ENCODE measurements around the gene CCNYL1. TPM values are rescaled to one million over a fixed set of nuclear protein-coding genes. Genes with fewer than 3 reads are reported as not detected.

CCNYL1 gene
- total RNA-seq, 6 experiments from 2014 or later = 7.1 to 11.9 (median 9.4) TPM

DNA sequence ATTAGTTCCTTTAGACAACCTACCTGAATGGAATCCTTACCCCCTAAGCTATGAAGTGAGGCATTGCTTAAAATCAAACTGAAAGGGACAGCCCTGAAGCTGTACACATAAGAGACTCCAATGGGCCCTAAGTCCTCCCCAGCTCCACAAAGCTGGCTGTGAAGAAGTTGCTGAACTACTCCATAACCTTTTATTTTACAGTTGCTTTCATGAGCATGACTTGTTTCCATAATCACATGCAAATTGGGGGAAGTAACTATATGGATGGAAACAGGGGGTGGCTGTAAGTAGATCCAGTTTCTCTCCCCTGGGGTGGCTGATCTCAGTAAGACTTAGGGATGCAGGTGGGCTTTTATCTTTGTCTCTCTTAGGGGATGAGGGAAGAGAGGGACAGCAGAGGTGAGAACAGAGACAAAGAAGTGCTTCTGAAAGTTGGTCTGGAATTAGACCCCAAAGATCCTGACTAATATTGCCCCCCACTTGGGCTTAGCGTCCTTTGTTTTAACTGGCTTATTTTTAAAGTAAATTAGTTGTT is 52.7 kb downstream of the CCNYL1 start:
- Histone ChIP-seq H3K36me3 (peaks cover 0 to 44% (median 4%) of the 10 kb centered on the region in 4 donors), H3K27ac (peak overlapping the region in 2 of 3 donors; percentile 50 to 100), H3K9me3 (no peaks in the 10 kb centered on the region), H3K4me3 (no peak overlapping the region), H3K27me3 (no peaks in the 10 kb centered on the region), H3K4me1 (peaks cover 0 to 47% (median 15%) of the 10 kb centered on the region in 4 donors)
- WGBS (ENCODE audit: insufficient coverage, low coverage, low lambda C conversion rate, missing lambda C conversion rate) = 75% methylated on average over 1 of the region's 1 CpG
- no peak for TF ChIP-seq POLR2A (IDR thresholded peaks at IDR 0.05)
- no peak for TF ChIP-seq CTCF (IDR thresholded peaks at IDR 0.05)
- intact Hi-C loops (cut with DNase I) = loop anchor here in 1 of 2 donors (10.0 kb wide), 1 partner anchor 211 kb away; no protein-coding TSS in a partner anchor
- no peak for ATAC-seq
- DNase-seq = no peak

GRCh38 chr2:207765547-207765946 is 54.1 kb downstream of the CCNYL1 start:
- TF ChIP-seq POLR2A (IDR thresholded peaks at IDR 0.05) = no peak
- no peak for TF ChIP-seq CTCF (IDR thresholded peaks at IDR 0.05)
- Histone ChIP-seq H3K27me3 (no peaks in the 10 kb centered on the region), H3K4me1 (peaks cover 0 to 47% (median 15%) of the 10 kb centered on the region in 4 donors), H3K4me3 (peak overlapping the region in 2 of 3 donors; percentile 20 to 79), H3K27ac (peak overlapping the region in 2 of 3 donors; percentile 98 to 100), H3K36me3 (peaks cover 0 to 35% (median 0%) of the 10 kb centered on the region in 4 donors), H3K9me3 (no peaks in the 10 kb centered on the region)
- ATAC-seq = peak in 2 of 4 donors; percentile 1 to 8
- intact Hi-C loops (cut with DNase I) = loop anchor here in 1 of 2 donors (10.0 kb wide), 1 partner anchor 209 kb away; no protein-coding TSS in a partner anchor
- DNase-seq = peak in 2 of 3 donors; percentile 56
- 20% methylated on average over 2 of the region's 2 CpGs for WGBS (ENCODE audit: insufficient coverage, low coverage, low lambda C conversion rate, missing lambda C conversion rate)

DNA sequence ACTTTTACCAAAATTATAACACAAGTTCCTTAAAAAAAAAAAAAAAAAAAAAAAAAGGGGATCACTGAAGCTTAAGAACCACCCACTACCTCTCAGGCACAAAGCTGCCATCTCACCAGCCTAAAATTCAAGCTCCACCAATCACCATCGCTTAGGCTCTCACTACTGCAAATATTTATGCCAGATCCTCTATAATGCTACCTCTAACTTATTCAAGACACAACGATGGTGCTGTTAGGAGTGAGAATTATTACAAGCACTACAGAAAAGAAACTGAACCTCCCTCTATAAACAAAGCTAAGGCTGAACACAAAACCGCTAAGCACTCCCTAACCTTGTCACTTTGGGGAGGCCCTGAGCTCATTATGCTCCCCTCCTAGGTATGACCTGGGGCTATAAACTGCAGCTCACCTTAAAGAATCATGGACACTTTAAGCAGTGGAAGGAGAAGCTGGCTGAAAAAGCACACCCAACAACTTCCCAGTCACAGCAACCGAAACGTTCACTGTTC is 54.7 kb downstream of the CCNYL1 start:
- Histone ChIP-seq H3K36me3 (peaks cover 0 to 32% (median 0%) of the 10 kb centered on the region in 4 donors), H3K4me3 (peak overlapping the region; percentile 79 to 85 (median 83)), H3K27me3 (no peaks in the 10 kb centered on the region), H3K27ac (peak overlapping the region; percentile 56 to 100 (median 98)), H3K4me1 (peaks cover 0 to 47% (median 15%) of the 10 kb centered on the region in 4 donors), H3K9me3 (no peaks in the 10 kb centered on the region)
- WGBS (ENCODE audit: insufficient coverage, low coverage, low lambda C conversion rate, missing lambda C conversion rate) = 15% methylated on average over 5 of the region's 5 CpGs
- intact Hi-C loops (cut with DNase I) = loop anchor here in 1 of 2 donors (10.0 kb wide), 1 partner anchor 209 kb away; no protein-coding TSS in a partner anchor
- ATAC-seq (no peak), DNase-seq (no peak)
- no peak for TF ChIP-seq CTCF (IDR thresholded peaks at IDR 0.05)
- no peak for TF ChIP-seq POLR2A (IDR thresholded peaks at IDR 0.05)

DNA sequence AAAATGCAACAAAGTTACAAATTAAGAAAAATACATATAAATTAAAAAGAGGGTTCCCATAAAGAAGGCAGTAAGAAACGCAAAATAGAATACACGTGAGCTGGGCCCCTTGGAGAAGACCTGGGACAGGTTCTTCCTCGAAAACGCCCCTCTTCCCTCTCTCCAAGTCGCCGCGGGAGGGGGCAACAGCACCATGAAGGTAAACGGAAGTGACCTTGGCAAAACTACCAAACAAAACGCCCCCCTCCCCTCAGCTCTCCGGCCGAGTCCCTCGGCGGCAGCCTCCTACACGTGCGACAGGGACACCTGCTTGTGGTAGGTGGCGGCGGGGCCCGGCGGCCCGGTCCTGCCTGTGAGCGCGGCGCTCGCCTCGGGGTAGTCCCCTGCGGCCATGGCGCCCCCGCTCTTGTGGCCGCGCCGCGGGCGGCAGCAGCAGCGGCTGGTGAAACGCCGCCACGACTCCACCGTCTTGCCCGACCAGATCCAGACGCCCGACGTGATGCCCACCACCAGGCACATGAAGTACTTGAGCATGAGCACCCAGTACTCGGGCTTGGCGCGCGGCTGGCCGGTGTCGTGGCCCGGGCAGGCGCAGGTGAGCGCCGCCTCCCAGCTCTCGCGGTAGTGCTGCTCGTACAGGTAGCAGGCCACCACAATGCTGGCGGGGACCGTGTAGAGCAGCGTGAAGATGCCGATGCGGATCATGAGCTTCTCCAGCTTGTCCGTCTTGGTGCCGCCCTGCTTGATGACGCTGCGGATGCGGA is 55.4 kb downstream of the CCNYL1 start:
- Histone ChIP-seq H3K36me3 (peaks cover 0 to 29% (median 0%) of the 10 kb centered on the region in 4 donors), H3K27ac (peak overlapping the region; percentile 56 to 100 (median 98)), H3K4me1 (peaks cover 0 to 43% (median 13%) of the 10 kb centered on the region in 4 donors), H3K4me3 (peak overlapping the region; percentile 79 to 85 (median 83)), H3K27me3 (no peaks in the 10 kb centered on the region), H3K9me3 (no peaks in the 10 kb centered on the region)
- WGBS (ENCODE audit: insufficient coverage, low coverage, low lambda C conversion rate, missing lambda C conversion rate) = 32% methylated on average over 6 of the region's 65 CpGs
- ATAC-seq (no peak), DNase-seq (peak; percentile 49 to 68 (median 50))
- TF ChIP-seq CTCF (IDR thresholded peaks at IDR 0.05) (no peak), POLR2A (IDR thresholded peaks at IDR 0.05) (no peak)
- intact Hi-C loops (cut with DNase I) = loop anchor here in 1 of 2 donors (10.0 kb wide), 1 partner anchor 208 kb away; no protein-coding TSS in a partner anchor

All from right lobe of liver (tissue), 6 donors.